NAMALWA (cell line): ENCODE results near the gene CT45A7.
"Not testable (repeated sequence)": the region's sequence is repeated elsewhere in the genome, so short reads cannot be mapped to it uniquely, and the experiment has no call there.

ENCODE experiments used
- DNase-seq: peaks from one replicate; pipeline ENCODE4 v3.0.0-alpha.2; 2015; ENCODE audit warnings: low spot score

The CT45A7 gene, protein sequence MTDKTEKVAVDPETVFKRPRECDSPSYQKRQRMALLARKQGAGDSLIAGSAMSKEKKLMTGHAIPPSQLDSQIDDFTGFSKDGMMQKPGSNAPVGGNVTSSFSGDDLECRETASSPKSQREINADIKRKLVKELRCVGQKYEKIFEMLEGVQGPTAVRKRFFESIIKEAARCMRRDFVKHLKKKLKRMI

DNA sequence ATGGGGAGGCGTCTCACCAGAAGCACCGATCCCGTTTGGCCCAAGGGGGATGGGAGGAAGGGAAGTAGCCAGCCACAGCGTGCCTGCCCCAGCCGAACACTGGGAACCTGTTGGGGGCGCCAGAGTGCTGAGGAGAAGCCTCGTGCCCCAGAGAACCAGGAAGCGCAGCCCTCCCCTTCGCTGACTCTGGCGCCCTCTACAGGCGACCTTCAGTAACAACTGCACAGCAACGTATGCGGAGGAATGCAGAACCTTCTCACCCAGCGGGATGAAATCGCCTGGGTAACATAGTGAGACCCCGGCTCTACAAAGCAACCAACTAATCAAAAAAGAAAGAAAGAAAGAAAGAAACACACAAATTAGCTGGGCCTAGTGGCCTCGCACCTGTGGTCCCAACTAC is at the start of gene CT45A7:
Gene CT45A7, minus strand, starts transcription at position 101 of the 400 bp plus-strand sequence. CDS start 3,747 bp downstream, outside the sequence.
- DNase-seq = not testable (repeated sequence)

DNA sequence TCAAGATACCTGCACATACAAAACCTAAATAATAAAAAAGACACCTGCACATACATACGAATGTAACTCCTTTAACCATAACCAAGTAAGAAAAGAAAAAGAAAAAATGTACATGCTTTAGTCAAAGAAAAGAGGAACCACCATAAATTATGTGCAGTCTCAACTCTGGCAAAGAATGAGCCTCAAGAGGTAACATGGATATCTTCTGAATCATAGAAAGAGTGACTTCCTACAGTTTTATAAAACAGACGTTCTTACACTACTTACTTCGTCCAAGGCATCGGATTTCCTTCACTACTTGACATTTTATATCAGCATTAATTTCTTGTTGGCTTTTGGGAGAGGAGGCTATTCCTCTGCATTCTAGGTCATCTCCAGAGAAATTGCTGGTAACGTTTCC is 45.7 kb upstream of the CT45A7 start:
- not testable (repeated sequence) for DNase-seq

DNA sequence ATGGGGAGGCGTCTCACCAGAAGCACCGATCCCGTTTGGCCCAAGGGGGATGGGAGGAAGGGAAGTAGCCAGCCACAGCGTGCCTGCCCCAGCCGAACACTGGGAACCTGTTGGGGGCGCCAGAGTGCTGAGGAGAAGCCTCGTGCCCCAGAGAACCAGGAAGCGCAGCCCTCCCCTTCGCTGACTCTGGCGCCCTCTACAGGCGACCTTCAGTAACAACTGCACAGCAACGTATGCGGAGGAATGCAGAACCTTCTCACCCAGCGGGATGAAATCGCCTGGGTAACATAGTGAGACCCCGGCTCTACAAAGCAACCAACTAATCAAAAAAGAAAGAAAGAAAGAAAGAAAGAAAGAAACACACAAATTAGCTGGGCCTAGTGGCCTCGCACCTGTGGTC is 34.6 kb upstream of the CT45A7 start, which contains the start of gene CT45A9:
Gene CT45A9, minus strand, starts transcription at position 101 of the 400 bp plus-strand sequence. CDS start 3,751 bp downstream, outside the sequence.
- not testable (repeated sequence) for DNase-seq

DNA sequence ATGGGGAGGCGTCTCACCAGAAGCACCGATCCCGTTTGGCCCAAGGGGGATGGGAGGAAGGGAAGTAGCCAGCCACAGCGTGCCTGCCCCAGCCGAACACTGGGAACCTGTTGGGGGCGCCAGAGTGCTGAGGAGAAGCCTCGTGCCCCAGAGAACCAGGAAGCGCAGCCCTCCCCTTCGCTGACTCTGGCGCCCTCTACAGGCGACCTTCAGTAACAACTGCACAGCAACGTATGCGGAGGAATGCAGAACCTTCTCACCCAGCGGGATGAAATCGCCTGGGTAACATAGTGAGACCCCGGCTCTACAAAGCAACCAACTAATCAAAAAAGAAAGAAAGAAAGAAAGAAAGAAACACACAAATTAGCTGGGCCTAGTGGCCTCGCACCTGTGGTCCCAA is 17.4 kb upstream of the CT45A7 start, which contains the start of gene CT45A8:
Gene CT45A8, minus strand, starts transcription at position 101 of the 400 bp plus-strand sequence. CDS start 3,755 bp downstream, outside the sequence.
- not testable (repeated sequence) for DNase-seq

DNA sequence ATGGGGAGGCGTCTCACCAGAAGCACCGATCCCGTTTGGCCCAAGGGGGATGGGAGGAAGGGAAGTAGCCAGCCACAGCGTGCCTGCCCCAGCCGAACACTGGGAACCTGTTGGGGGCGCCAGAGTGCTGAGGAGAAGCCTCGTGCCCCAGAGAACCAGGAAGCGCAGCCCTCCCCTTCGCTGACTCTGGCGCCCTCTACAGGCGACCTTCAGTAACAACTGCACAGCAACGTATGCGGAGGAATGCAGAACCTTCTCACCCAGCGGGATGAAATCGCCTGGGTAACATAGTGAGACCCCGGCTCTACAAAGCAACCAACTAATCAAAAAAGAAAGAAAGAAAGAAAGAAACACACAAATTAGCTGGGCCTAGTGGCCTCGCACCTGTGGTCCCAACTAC is 17.2 kb downstream of the CT45A7 start, which contains the start of gene CT45A2:
Gene CT45A2, minus strand, starts transcription at position 101 of the 400 bp plus-strand sequence. CDS start 3,747 bp downstream, outside the sequence.
- DNase-seq = not testable (repeated sequence)

DNA sequence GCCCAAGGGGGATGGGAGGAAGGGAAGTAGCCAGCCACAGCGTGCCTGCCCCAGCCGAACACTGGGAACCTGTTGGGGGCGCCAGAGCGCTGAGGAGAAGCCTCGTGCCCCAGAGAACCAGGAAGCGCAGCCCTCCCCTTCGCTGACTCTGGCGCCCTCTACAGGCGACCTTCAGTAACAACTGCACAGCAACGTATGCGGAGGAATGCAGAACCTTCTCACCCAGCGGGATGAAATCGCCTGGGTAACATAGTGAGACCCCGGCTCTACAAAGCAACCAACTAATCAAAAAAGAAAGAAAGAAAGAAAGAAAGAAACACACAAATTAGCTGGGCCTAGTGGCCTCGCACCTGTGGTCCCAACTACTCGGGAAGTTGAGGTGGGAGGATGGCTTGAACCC is 34.4 kb downstream of the CT45A7 start, which contains the start of gene CT45A6:
Gene CT45A6, minus strand, starts transcription at position 101 of the 400 bp plus-strand sequence. CDS start 3,794 bp downstream, outside the sequence.
- not testable (repeated sequence) for DNase-seq

DNA sequence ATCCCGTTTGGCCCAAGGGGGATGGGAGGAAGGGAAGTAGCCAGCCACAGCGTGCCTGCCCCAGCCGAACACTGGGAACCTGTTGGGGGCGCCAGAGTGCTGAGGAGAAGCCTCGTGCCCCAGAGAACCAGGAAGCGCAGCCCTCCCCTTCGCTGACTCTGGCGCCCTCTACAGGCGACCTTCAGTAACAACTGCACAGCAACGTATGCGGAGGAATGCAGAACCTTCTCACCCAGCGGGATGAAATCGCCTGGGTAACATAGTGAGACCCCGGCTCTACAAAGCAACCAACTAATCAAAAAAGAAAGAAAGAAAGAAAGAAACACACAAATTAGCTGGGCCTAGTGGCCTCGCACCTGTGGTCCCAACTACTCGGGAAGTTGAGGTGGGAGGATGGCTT is 51.7 kb downstream of the CT45A7 start, which contains the start of gene CT45A5:
Gene CT45A5, minus strand, starts transcription at position 101 of the 400 bp plus-strand sequence. CDS start 3,774 bp downstream, outside the sequence.
- DNase-seq = not testable (repeated sequence)
